Transverse colon (tissue), 4 donors: ENCODE data around the gene AQP4. TPM values are rescaled to one million over a fixed set of nuclear protein-coding genes. Genes with fewer than 3 reads are reported as not detected.

Experiments used
- DNase-seq: peaks from one replicate; pipeline ENCODE4 v3.0.0-alpha.2; 2019
- H3K27ac ChIP-seq, 4 donors: fragments of 200-600 bp; sonication (generic); 2 replicates each; pipeline ENCODE4 v1.5.1; 2016 to 2018; ENCODE audit warnings: inconsistent platforms in 4 of 4
- H3K27me3 ChIP-seq: fragments of 200-600 bp; sonication (generic); 2 replicates; pipeline ENCODE4 v1.5.1; 2017; ENCODE audit warnings: inconsistent platforms
- H3K36me3 ChIP-seq, 4 donors: fragments of 200-600 bp; sonication (generic); 2 replicates each; pipeline ENCODE4 v1.5.1; 2017 to 2019; ENCODE audit warnings: inconsistent platforms in 4 of 4
- H3K4me1 ChIP-seq, 4 donors: fragments of 200-600 bp; sonication (generic); 2 replicates each; pipeline ENCODE4 v1.5.1; 2017 to 2020; ENCODE audit warnings: inconsistent platforms in 4 of 4
- H3K4me3 ChIP-seq, 4 donors: fragments of 200-600 bp; sonication (generic); 1 replicate in 1 of 4; 2 replicates in 3 of 4; pipeline versions ENCODE4 v1.5.1 to v1.6.1; 2017 to 2019; ENCODE audit warnings: inconsistent platforms in 4 of 4
- H3K9me3 ChIP-seq, 2 donors: fragments of 200-600 bp; sonication (generic); 2 replicates each; pipeline ENCODE4 v1.5.1; 2017 to 2019; ENCODE audit warnings: inconsistent platforms in 2 of 2
- CTCF ChIP-seq, 5 experiments: fragments of 200-600 bp in 3 of 5; fragments of 450-650 bp in 2 of 5; sonication (generic) in 3 of 5; IDR thresholded peaks; 1 replicate in 2 of 5; 2 replicates in 3 of 5; pipeline ENCODE4 v1.5.1; 2016 to 2017; ENCODE audit warnings: antibody characterized with exemption in 5 of 5, inconsistent platforms in 3 of 5, mild to moderate bottlenecking in 2 of 5, moderate library complexity in 1 of 5
- EP300 ChIP-seq: sonication (generic); formaldehyde crosslinking; IDR thresholded peaks from one replicate; pipeline ENCODE4 v1.6.1; 2017; ENCODE audit warnings: antibody characterized with exemption, low read depth
- POLR2A ChIP-seq: fragments of 450-650 bp; IDR thresholded peaks from one replicate; pipeline ENCODE4 v1.6.1; 2016; ENCODE audit warnings: antibody characterized with exemption, mild to moderate bottlenecking, moderate library complexity
- POLR2AphosphoS5 ChIP-seq, 3 donors: sonication (generic); formaldehyde crosslinking; IDR thresholded peaks; one replicate each; pipeline ENCODE4 v1.6.1; 2016; ENCODE audit warnings: antibody characterized with exemption in 3 of 3
- WGBS, 2 donors: methylation state at CpG; one replicate each; pipeline ENCODE4 v1.1.5; 2018; ENCODE audit warnings: low coverage in 1 of 2; 5-methylcytosine and 5-hydroxymethylcytosine counted together
- in situ Hi-C, 4 donors: fragments of 200-750 bp; cut with MboI; loops; one replicate each; pipeline versions ENCODE4 v1.15.0 to v1.15.1; 2017; ENCODE audit warnings: low sequenced_read_pairs in 3 of 4, low pct_ligation_motif_present in 1 of 4, low pct_unique_long_range_greater_than_20kb in 1 of 4
- intact Hi-C: fragments of 100-400 bp; cut with DNase I; formaldehyde crosslinking; loops from one replicate; pipeline ENCODE4 v1.15.1; 2023; ENCODE audit warnings: low total_unique reads
- total RNA-seq, 4 donors: library from RNA; depleted of rRNA; stranded (reverse); fragments of >200 nt; gene quantifications; one replicate each; pipeline ENCODE4 v1.1.0, GENCODE V29; 2016

The AQP4 gene
- total RNA-seq, 4 donors from 2014 or later: 2.2 TPM; not detected in 3

- H3K27me3 ChIP-seq: peaks cover 25% of the 10 kb centered on the region
- no peak for TF ChIP-seq POLR2A
- TF ChIP-seq POLR2AphosphoS5 (IDR thresholded peaks at IDR 0.05): no peak
- TF ChIP-seq CTCF (IDR thresholded peaks at IDR 0.05): no peak
- no peak for TF ChIP-seq EP300
- WGBS, 2 donors: 9% methylated on average over 38 of the region's 40 CpGs; no CpG with 5 or more reads in 1 of the 2 donors
- H3K9me3 ChIP-seq: no peaks in the 10 kb centered on the region
- in situ Hi-C loops (no loop called here), intact Hi-C loops (no loop called here)
- DNase-seq: peak; percentile 74
- peaks cover 0 to 8% (median 4%) of the 10 kb centered on the region in 4 donors for H3K4me1 ChIP-seq
- no peak overlapping the region for H3K27ac ChIP-seq
- peak overlapping the region in 3 of 4 donors; percentile 3 to 42 (median 27) for H3K4me3 ChIP-seq
- no peaks in the 10 kb centered on the region for H3K36me3 ChIP-seq
Observed at GRCh38 chr18:26863122-26863879, 2.2 kb downstream of the AQP4 start.

- DNase-seq: no peak
- intact Hi-C loops: no loop called here
- TF ChIP-seq EP300 (no peak), CTCF (IDR thresholded peaks at IDR 0.05) (no peak), POLR2AphosphoS5 (IDR thresholded peaks at IDR 0.05) (no peak), POLR2A (no peak)
- in situ Hi-C loops: no loop called here
- Histone ChIP-seq H3K4me3 (no peak overlapping the region), H3K4me1 (peaks cover 0 to 8% (median 3%) of the 10 kb centered on the region in 4 donors), H3K9me3 (no peaks in the 10 kb centered on the region), H3K36me3 (no peaks in the 10 kb centered on the region), H3K27ac (no peak overlapping the region), H3K27me3 (peaks cover 25% of the 10 kb centered on the region)
- WGBS, 2 donors: 79 to 88% methylated on average over 2 to 5 of the region's 5 CpGs
Observed at GRCh38 chr18:26862084-26862483, 3.4 kb downstream of the AQP4 start.

- Histone ChIP-seq H3K27ac (no peak overlapping the region), H3K4me3 (no peak overlapping the region), H3K9me3 (no peaks in the 10 kb centered on the region), H3K27me3 (no peaks in the 10 kb centered on the region), H3K4me1 (no peaks in the 10 kb centered on the region), H3K36me3 (no peaks in the 10 kb centered on the region)
- in situ Hi-C loops: no loop called here
- TF ChIP-seq EP300: no peak
- no peak for TF ChIP-seq CTCF (IDR thresholded peaks at IDR 0.05)
- no peak for TF ChIP-seq POLR2AphosphoS5 (IDR thresholded peaks at IDR 0.05)
- TF ChIP-seq POLR2A: no peak
- intact Hi-C loops: no loop called here
- 57 to 70% methylated on average over 8 to 10 of the region's 10 CpGs for WGBS, 2 donors
- no peak for DNase-seq
Observed at GRCh38 chr18:26854292-26854881, 11.1 kb downstream of the AQP4 start.

- Histone ChIP-seq H3K4me1 (no peaks in the 10 kb centered on the region), H3K36me3 (no peaks in the 10 kb centered on the region), H3K9me3 (no peaks in the 10 kb centered on the region), H3K27me3 (no peaks in the 10 kb centered on the region), H3K4me3 (no peak overlapping the region), H3K27ac (no peak overlapping the region)
- 88 to 91% methylated on average over 1 to 2 of the region's 2 CpGs for WGBS, 2 donors
- in situ Hi-C loops (no loop called here), intact Hi-C loops (no loop called here)
- DNase-seq: no peak
- TF ChIP-seq POLR2AphosphoS5 (IDR thresholded peaks at IDR 0.05) (no peak), CTCF (IDR thresholded peaks at IDR 0.05) (no peak), EP300 (no peak), POLR2A (no peak)
Observed at GRCh38 chr18:26853401-26853800, 12.1 kb downstream of the AQP4 start.
